Measurements from ENCODE around the gene CPNE4. TPM values are rescaled to one million over a fixed set of nuclear protein-coding genes. Genes with fewer than 3 reads are reported as not detected.
"Not testable (repeated sequence)": the region's sequence is repeated elsewhere in the genome, so short reads cannot be mapped to it uniquely, and the experiment has no call there.

The CPNE4 gene
- total RNA-seq, 1 donor from 2014 or later: 2.7 TPM

DNA sequence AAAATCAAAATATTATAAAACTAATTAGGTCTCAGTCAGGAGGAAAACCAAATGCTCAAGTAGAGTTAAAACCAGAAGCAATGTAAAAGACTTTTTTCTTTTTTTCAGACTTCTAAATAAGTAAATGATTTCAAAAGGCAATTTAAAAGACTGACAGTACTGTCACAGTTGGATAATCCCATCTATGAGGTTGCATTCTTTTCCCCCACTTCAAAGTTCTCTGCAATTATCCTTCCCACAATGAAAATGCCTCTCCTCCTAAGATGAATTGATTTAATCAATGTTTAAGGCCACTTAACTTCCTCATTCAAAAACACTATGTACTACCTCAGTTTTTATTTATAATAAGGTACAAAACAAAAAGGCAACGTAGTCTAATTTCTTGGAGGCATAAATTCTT lies 540.1 kb downstream of the CPNE4 start:
- no peaks in the 10 kb centered on the region for H3K4me1 Mint-ChIP-seq (ENCODE audit: low read depth, unreplicated experiment)
- no peaks in the 10 kb centered on the region for H3K9me3 Mint-ChIP-seq (ENCODE audit: unreplicated experiment)
- H3K36me3 Mint-ChIP-seq (ENCODE audit: unreplicated experiment): no peaks in the 10 kb centered on the region
- DNase-seq: no peak
- no peak overlapping the region for H3K27ac Mint-ChIP-seq (ENCODE audit: unreplicated experiment)
- H3K4me3 Mint-ChIP-seq (ENCODE audit: unreplicated experiment): no peak overlapping the region
- TF ChIP-seq, protein P1, sequence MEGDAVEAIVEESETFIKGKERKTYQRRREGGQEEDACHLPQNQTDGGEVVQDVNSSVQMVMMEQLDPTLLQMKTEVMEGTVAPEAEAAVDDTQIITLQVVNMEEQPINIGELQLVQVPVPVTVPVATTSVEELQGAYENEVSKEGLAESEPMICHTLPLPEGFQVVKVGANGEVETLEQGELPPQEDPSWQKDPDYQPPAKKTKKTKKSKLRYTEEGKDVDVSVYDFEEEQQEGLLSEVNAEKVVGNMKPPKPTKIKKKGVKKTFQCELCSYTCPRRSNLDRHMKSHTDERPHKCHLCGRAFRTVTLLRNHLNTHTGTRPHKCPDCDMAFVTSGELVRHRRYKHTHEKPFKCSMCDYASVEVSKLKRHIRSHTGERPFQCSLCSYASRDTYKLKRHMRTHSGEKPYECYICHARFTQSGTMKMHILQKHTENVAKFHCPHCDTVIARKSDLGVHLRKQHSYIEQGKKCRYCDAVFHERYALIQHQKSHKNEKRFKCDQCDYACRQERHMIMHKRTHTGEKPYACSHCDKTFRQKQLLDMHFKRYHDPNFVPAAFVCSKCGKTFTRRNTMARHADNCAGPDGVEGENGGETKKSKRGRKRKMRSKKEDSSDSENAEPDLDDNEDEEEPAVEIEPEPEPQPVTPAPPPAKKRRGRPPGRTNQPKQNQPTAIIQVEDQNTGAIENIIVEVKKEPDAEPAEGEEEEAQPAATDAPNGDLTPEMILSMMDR (IDR thresholded peaks at IDR 0.05; ENCODE audit: partially characterized antibody, unreplicated experiment): no peak
- no peaks in the 10 kb centered on the region for H3K27me3 Mint-ChIP-seq (ENCODE audit: unreplicated experiment)

DNA sequence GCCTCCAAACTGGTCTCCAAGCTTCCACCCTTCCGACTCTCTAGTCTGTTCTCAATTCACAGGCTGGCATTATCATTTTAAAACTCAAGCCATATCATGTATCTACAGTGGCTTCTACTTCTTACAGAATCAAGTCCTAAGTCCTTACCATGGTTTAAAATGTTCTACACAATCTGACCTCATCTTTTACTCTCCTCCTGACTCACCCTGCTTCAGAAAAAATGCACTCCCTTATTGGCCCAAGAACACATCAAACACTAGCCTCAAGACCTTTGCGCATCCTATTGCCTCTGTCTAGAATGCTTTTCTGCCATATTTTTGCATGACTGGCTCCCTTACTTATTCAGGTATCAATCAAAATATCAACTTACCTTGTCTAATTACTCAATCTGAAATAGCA lies 543.0 kb downstream of the CPNE4 start:
- no peaks in the 10 kb centered on the region for H3K27me3 Mint-ChIP-seq (ENCODE audit: unreplicated experiment)
- TF ChIP-seq, protein P1 (IDR thresholded peaks at IDR 0.05; ENCODE audit: partially characterized antibody, unreplicated experiment): no peak
- DNase-seq: no peak
- no peaks in the 10 kb centered on the region for H3K4me1 Mint-ChIP-seq (ENCODE audit: low read depth, unreplicated experiment)
- H3K36me3 Mint-ChIP-seq (ENCODE audit: unreplicated experiment): no peaks in the 10 kb centered on the region
- no peak overlapping the region for H3K4me3 Mint-ChIP-seq (ENCODE audit: unreplicated experiment)
- no peaks in the 10 kb centered on the region for H3K9me3 Mint-ChIP-seq (ENCODE audit: unreplicated experiment)
- no peak overlapping the region for H3K27ac Mint-ChIP-seq (ENCODE audit: unreplicated experiment)

DNA sequence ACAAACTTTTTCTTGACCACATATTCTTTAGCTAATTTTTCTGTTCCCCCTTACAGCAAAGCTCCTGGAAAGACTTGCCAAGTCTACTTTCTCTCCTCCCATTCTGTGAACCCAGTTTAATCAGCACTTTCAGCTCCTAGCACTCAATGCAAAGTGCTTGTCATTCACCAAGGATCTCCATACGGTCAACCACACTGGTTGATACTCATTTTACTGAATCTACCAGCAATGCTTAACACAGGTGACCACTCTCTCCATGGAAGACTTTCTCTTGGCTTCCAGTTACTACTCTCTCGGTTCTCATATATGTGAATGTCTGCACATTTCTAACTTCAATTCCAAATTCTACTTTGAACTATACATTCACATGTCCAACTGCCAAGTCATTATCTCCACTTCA lies 543.7 kb downstream of the CPNE4 start:
- no peak for DNase-seq
- H3K4me1 Mint-ChIP-seq (ENCODE audit: low read depth, unreplicated experiment): no peaks in the 10 kb centered on the region
- H3K36me3 Mint-ChIP-seq (ENCODE audit: unreplicated experiment): no peaks in the 10 kb centered on the region
- H3K27me3 Mint-ChIP-seq (ENCODE audit: unreplicated experiment): no peaks in the 10 kb centered on the region
- no peak overlapping the region for H3K27ac Mint-ChIP-seq (ENCODE audit: unreplicated experiment)
- TF ChIP-seq, protein P1 (IDR thresholded peaks at IDR 0.05; ENCODE audit: partially characterized antibody, unreplicated experiment): no peak
- H3K4me3 Mint-ChIP-seq (ENCODE audit: unreplicated experiment): no peak overlapping the region
- H3K9me3 Mint-ChIP-seq (ENCODE audit: unreplicated experiment): no peaks in the 10 kb centered on the region

DNA sequence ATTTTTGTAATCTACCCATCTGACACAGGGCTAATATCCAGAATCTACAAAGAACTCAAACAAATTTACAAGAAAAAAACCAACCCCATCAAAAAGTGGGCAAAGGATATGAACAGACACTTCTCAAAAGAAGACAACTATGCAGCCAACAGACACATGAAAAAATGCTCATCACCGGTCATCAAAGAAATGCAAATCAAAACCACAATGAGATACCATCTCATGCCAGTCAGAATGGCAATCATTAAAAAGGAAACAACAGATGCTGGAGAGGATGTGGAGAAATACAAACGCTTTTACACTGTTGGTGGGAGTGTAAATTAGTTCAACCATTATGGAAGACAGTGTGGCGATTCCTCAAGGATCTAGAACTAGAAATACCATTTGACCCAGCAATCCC lies 548.3 kb downstream of the CPNE4 start:
- H3K27ac Mint-ChIP-seq (ENCODE audit: unreplicated experiment); H3K9me3 Mint-ChIP-seq (ENCODE audit: unreplicated experiment); H3K4me1 Mint-ChIP-seq (ENCODE audit: low read depth, unreplicated experiment); H3K27me3 Mint-ChIP-seq (ENCODE audit: unreplicated experiment); H3K4me3 Mint-ChIP-seq (ENCODE audit: unreplicated experiment); H3K36me3 Mint-ChIP-seq (ENCODE audit: unreplicated experiment); DNase-seq: not testable (repeated sequence)

DNA sequence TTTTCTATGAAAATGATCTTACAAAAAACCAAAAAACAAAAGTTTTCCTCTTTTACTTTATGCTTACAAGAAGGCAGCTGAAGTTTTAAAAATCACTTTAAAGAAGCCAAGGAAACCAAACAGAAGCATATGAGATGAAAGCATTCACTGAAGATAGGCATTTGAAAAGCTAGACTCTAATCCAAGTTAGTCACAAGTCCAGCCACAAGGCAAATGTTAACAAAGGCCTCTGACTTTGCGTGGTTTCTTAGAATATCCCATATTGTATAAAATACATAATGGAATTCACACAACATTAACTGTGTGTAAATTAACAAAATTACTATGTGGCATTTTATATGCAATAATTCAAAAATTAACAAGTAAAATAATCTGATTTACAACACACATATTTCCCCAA lies 549.7 kb downstream of the CPNE4 start:
- Mint-ChIP-seq H3K9me3 (ENCODE audit: unreplicated experiment) (no peaks in the 10 kb centered on the region), H3K27me3 (ENCODE audit: unreplicated experiment) (no peaks in the 10 kb centered on the region), H3K4me3 (ENCODE audit: unreplicated experiment) (no peak overlapping the region), H3K4me1 (ENCODE audit: low read depth, unreplicated experiment) (no peaks in the 10 kb centered on the region), H3K36me3 (ENCODE audit: unreplicated experiment) (no peaks in the 10 kb centered on the region), H3K27ac (ENCODE audit: unreplicated experiment) (no peak overlapping the region)
- TF ChIP-seq, protein P1 (IDR thresholded peaks at IDR 0.05; ENCODE audit: partially characterized antibody, unreplicated experiment): no peak
- DNase-seq: no peak

Data from glutamatergic neuron (in vitro differentiated cells).